T-cell (primary cell): ENCODE data around the gene IL36B. TPM values are rescaled to one million over a fixed set of nuclear protein-coding genes. Genes with fewer than 3 reads are reported as not detected.
A peak's percentile ranks its signal among the peaks of the same experiment; 100 is the strongest.

ENCODE experiments used
- ATAC-seq, 4 experiments: fragments of 200-7000 bp in 3 of 4; fragments of 150-1000 bp in 1 of 4; cut with Tn5 transposase; replicated peaks in 1 of 4; 1 replicate in 3 of 4; 2 replicates in 1 of 4; pipeline ENCODE4 v1.10.0; 2021; ENCODE audit warnings: moderate library complexity in 3 of 4, mild to moderate bottlenecking in 2 of 4, moderate number of reproducible peaks in 1 of 4
- CTCF ChIA-PET, 2 donors: fragments of 300-600 bp; sonication (Branson Sonifier 250); formaldehyde crosslinking; loops; one replicate each; lab custom pipeline; 2022; ENCODE audit warnings: antibody characterized with exemption in 2 of 2; lab: Charles Lee
- POLR2A ChIA-PET, 2 donors: fragments of 300-600 bp; sonication (Branson Sonifier 250); formaldehyde crosslinking; loops; one replicate each; lab custom pipeline; 2022; ENCODE audit warnings: antibody characterized with exemption in 2 of 2; lab: Charles Lee
- DNase-seq, 35 experiments: peaks; one replicate each; pipeline versions ENCODE4 v3.0.0 to v3.0.0-alpha.2; 2013 to 2023
- H3K27ac ChIP-seq: one replicate; pipeline ENCODE4 v1.5.1; 2013; ENCODE audit warnings: low read length
- H3K27me3 ChIP-seq, 2 experiments: replicated peaks in 1 of 2; 1 replicate in 1 of 2; 2 replicates in 1 of 2; pipeline versions ENCODE4 v1.6.1 to v1.7.0; 2013; ENCODE audit warnings: low read length in 1 of 2, mixed read lengths in 1 of 2; ENCODE audit not compliant: control insufficient read depth in 2 of 2, insufficient read depth in 2 of 2; ENCODE audit errors: extremely low read depth in 1 of 2
- H3K36me3 ChIP-seq, 2 donors: 1 replicate in 1 of 2; 2 replicates in 1 of 2; pipeline versions ENCODE4 v1.6.1 to v1.7.0; 2013; ENCODE audit warnings: low read length in 1 of 2; ENCODE audit not compliant: control insufficient read depth in 2 of 2, insufficient read depth in 1 of 2; ENCODE audit errors: extremely low read depth in 1 of 2
- H3K4me1 ChIP-seq, 2 experiments: 1 replicate in 1 of 2; 2 replicates in 1 of 2; pipeline versions ENCODE4 v1.6.1 to v1.7.0; 2013; ENCODE audit warnings: low read length in 2 of 2, mixed read lengths in 1 of 2; ENCODE audit not compliant: insufficient read depth in 2 of 2, control insufficient read depth in 1 of 2; ENCODE audit errors: extremely low read depth in 1 of 2
- H3K4me3 ChIP-seq, 2 donors: 1 replicate in 1 of 2; 2 replicates in 1 of 2; pipeline versions ENCODE4 v1.5.1 to v1.7.0; 2013; ENCODE audit warnings: mild to moderate bottlenecking in 2 of 2, low read length in 1 of 2, moderate library complexity in 1 of 2; ENCODE audit not compliant: control insufficient read depth in 1 of 2; ENCODE audit errors: extremely low read depth in 1 of 2
- H3K9me3 ChIP-seq: 2 replicates; pipeline ENCODE4 v1.7.0; 2013
- H3K27ac Mint-ChIP-seq, 2 donors: one replicate each; pipeline ENCODE4 v1.8.0; 2020 to 2021; ENCODE audit warnings: mild to moderate bottlenecking in 2 of 2, mixed read lengths in 2 of 2
- H3K27me3 Mint-ChIP-seq, 2 donors: one replicate each; pipeline ENCODE4 v1.8.0; 2021 to 2022; ENCODE audit warnings: mixed read lengths in 2 of 2
- H3K36me3 Mint-ChIP-seq: one replicate; pipeline ENCODE4 v1.8.0; 2021; ENCODE audit warnings: mixed read lengths
- H3K4me1 Mint-ChIP-seq, 3 donors: one replicate each; pipeline ENCODE4 v1.8.0; 2020 to 2022; ENCODE audit warnings: mixed read lengths in 3 of 3, mild to moderate bottlenecking in 1 of 3
- H3K4me3 Mint-ChIP-seq, 3 donors: one replicate each; pipeline ENCODE4 v1.8.0; 2020 to 2022; ENCODE audit warnings: mild to moderate bottlenecking in 3 of 3, mixed read lengths in 3 of 3, moderate library complexity in 3 of 3
- H3K9me3 Mint-ChIP-seq, 3 donors: one replicate each; pipeline ENCODE4 v1.8.0; 2020 to 2022; ENCODE audit warnings: mixed read lengths in 3 of 3
- WGBS: methylation state at CpG from one replicate; pipeline ENCODE4 v1.1.5; 2013; ENCODE audit warnings: missing lambda C conversion rate; ENCODE audit not compliant: insufficient coverage; 5-methylcytosine and 5-hydroxymethylcytosine counted together
- total RNA-seq, 35 experiments: library from RNA in 6 of 35; stranded (reverse) in 6 of 35; fragments of 120-200 nt in 1 of 35; gene quantifications; one replicate each; pipeline versions ENCODE4 v1.2.1 to v1.2.4 and lab custom pipeline; 2013 to 2026

IL36B gene
- total RNA-seq, 5 donors from 2014 or later (not counting 1 experiment from before 2014, with no cell fraction given), result not detected

DNA sequence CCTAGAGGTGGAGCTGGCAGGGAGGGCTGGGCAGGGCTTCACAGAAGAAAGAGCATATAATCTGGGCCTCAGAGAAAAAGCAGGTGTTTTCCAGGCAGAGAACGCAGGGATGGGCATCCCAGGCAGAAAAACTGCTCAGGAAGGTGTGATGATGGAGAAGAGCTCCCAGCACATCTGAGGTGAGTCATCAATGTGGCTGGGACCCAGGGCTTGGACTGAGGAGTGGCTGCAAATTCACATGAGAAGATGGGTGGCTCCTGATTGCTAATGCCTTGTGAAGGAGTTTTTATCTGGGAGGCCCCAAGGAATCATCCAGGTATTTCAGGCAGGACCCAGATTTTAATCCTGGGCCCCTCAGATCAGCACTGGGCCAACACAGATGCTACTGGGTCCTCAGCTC, 25.3 kb upstream of the IL36B start:
- no peaks in the 10 kb centered on the region for H3K9me3 Mint-ChIP-seq

DNA sequence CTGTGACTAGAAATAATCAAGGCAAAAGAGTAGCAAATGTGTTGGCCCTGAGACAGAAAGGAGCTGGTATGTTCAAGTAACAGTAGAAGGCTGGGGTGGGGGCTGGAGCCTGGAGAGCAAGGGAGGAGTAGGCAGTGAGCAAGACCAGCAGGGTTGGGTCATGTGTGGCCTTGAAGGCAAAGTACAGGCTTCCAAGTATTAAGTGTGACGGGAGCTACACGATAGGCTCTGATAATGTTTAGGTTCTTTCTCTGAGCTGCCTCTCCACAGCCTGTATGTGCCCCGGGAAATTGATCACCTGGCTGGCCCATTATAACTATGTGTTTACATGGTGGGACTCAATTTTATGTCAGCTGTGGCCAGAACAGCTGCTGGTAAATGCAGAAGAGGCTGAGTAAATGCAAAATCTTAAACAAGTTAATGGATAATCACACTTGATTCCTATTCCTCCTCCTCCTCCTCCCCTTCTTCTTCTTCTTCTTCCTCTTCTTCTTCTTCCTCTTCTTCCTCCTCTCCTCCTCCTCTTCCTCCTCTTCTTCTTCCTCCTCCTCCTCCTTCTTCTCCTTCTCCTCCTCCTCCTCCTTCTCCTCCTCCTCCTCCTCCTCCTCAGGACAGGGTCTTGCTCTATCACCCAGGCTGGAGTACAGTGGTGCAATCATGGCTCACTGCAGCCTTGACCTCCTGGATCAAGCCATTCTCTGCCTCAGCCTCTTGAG, 24.4 kb upstream of the IL36B start:
- ATAC-seq (no peak), DNase-seq (no peak)
- CTCF ChIA-PET, result interaction anchor here in 1 of 2 donors (0.6 kb wide), 1 partner anchor 316 kb away, joined by 4 read pairs; no protein-coding TSS in a partner anchor
- Histone ChIP-seq H3K27me3 (peaks cover 0 to 9% of the 10 kb centered on the region in 2 experiments), H3K4me1 (peaks cover 10 to 18% of the 10 kb centered on the region in 2 experiments), H3K27ac (no peak overlapping the region), H3K36me3 (no peaks in the 10 kb centered on the region), H3K9me3 (no peaks in the 10 kb centered on the region), H3K4me3 (no peak overlapping the region)
- POLR2A ChIA-PET, result no interaction called here
- 100% methylated on average over 2 of the region's 3 CpGs for WGBS
- H3K4me1 Mint-ChIP-seq, result peaks cover 9 to 16% (median 11%) of the 10 kb centered on the region in 3 donors
- no peaks in the 10 kb centered on the region for H3K9me3 Mint-ChIP-seq
- H3K27me3 Mint-ChIP-seq, result peaks cover 0 to 2% of the 10 kb centered on the region in 2 donors
- H3K36me3 Mint-ChIP-seq, result no peaks in the 10 kb centered on the region
- H3K4me3 Mint-ChIP-seq, result no peak overlapping the region
- H3K27ac Mint-ChIP-seq, result no peak overlapping the region

More for the DNA sequence above, 25.3 kb upstream of the IL36B start:
- Histone ChIP-seq H3K27me3 (peaks cover 0 to 6% of the 10 kb centered on the region in 2 experiments), H3K4me3 (no peak overlapping the region), H3K27ac (no peak overlapping the region), H3K36me3 (no peaks in the 10 kb centered on the region), H3K9me3 (no peaks in the 10 kb centered on the region), H3K4me1 (peaks cover 10 to 18% of the 10 kb centered on the region in 2 experiments)
- CTCF ChIA-PET, result no interaction called here
- no peaks in the 10 kb centered on the region for H3K36me3 Mint-ChIP-seq
- H3K4me1 Mint-ChIP-seq, result peaks cover 9 to 16% (median 11%) of the 10 kb centered on the region in 3 donors
- H3K27me3 Mint-ChIP-seq, result peaks cover 0 to 2% of the 10 kb centered on the region in 2 donors
- H3K4me3 Mint-ChIP-seq, result no peak overlapping the region
- DNase-seq, result no peak
- WGBS, result 27% methylated on average over 1 of the region's 1 CpG
- ATAC-seq, result no peak
- POLR2A ChIA-PET, result no interaction called here
- H3K27ac Mint-ChIP-seq, result no peak overlapping the region

DNA sequence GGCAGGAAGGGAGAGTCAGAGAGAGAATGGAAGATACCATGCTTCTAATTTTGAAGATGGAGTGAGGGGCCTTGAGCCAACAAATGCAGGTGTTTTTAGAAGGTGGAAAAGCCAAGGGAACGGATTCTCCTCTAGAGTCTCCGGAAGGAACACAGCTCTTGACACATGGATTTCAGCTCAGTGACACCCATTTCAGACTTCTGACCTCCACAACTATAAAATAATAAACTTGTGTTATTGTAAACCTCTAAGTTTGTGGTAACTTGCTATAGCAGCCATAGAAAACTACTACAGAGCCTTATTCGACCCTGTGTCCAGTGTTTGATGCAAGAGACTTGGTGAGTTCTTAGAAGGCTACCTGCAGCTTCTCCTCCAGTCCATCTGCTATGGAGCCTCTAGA, 22.9 kb upstream of the IL36B start:
- Histone ChIP-seq H3K4me3 (no peak overlapping the region), H3K27me3 (peaks cover 0 to 11% of the 10 kb centered on the region in 2 experiments), H3K9me3 (no peaks in the 10 kb centered on the region), H3K36me3 (no peaks in the 10 kb centered on the region), H3K4me1 (peaks cover 10 to 18% of the 10 kb centered on the region in 2 experiments), H3K27ac (no peak overlapping the region)
- H3K4me3 Mint-ChIP-seq, result no peak overlapping the region
- H3K27me3 Mint-ChIP-seq, result no peaks in the 10 kb centered on the region
- POLR2A ChIA-PET, result no interaction called here
- DNase-seq (no peak), ATAC-seq (no peak)
- CTCF ChIA-PET, result interaction anchor here in 1 of 2 donors (0.5 kb wide), 1 partner anchor 27 kb away, joined by 3 read pairs; no protein-coding TSS in a partner anchor
- WGBS, result no CpG with 5 or more reads among the region's 3 CpGs
- H3K27ac Mint-ChIP-seq, result no peak overlapping the region
- H3K36me3 Mint-ChIP-seq, result no peaks in the 10 kb centered on the region
- peaks cover 9 to 16% (median 11%) of the 10 kb centered on the region in 3 donors for H3K4me1 Mint-ChIP-seq
- no peaks in the 10 kb centered on the region for H3K9me3 Mint-ChIP-seq

GRCh38 chr2:113075030-113075429, 22.4 kb upstream of the IL36B start:
- peak; percentile 48 to 79 (median 66) for ATAC-seq
- CTCF ChIA-PET, result interaction anchor here in 1 of 2 donors (0.5 kb wide), 1 partner anchor 27 kb away, joined by 3 read pairs; no protein-coding TSS in a partner anchor

GRCh38 chr2:113073325-113073834, 20.7 kb upstream of the IL36B start:
- Histone ChIP-seq H3K9me3 (no peaks in the 10 kb centered on the region), H3K4me1 (peaks cover 10 to 14% of the 10 kb centered on the region in 2 experiments), H3K27me3 (peaks cover 0 to 8% of the 10 kb centered on the region in 2 experiments), H3K36me3 (no peaks in the 10 kb centered on the region), H3K4me3 (no peak overlapping the region), H3K27ac (no peak overlapping the region)
- CTCF ChIA-PET, result no interaction called here
- no peaks in the 10 kb centered on the region for H3K36me3 Mint-ChIP-seq
- H3K4me3 Mint-ChIP-seq, result no peak overlapping the region
- no peak for DNase-seq
- WGBS, result 71% methylated on average over 1 of the region's 3 CpGs
- H3K9me3 Mint-ChIP-seq, result no peaks in the 10 kb centered on the region
- no peak overlapping the region for H3K27ac Mint-ChIP-seq
- POLR2A ChIA-PET, result no interaction called here
- no peak for ATAC-seq
- peaks cover 9 to 16% (median 9%) of the 10 kb centered on the region in 3 donors for H3K4me1 Mint-ChIP-seq
- H3K27me3 Mint-ChIP-seq, result peaks cover 0 to 7% of the 10 kb centered on the region in 2 donors

More at GRCh38 chr2:113075030-113075429, 22.4 kb upstream of the IL36B start:
- H3K27ac ChIP-seq, result no peak overlapping the region
- no peak overlapping the region for H3K4me3 ChIP-seq
- peak in 3 of 35 experiments; percentile 11 to 36 (median 12) for DNase-seq
- peaks cover 0 to 10% of the 10 kb centered on the region in 2 experiments for H3K27me3 ChIP-seq
- no peaks in the 10 kb centered on the region for H3K9me3 Mint-ChIP-seq
- peaks cover 10 to 14% of the 10 kb centered on the region in 2 experiments for H3K4me1 ChIP-seq
- peaks cover 9 to 16% (median 11%) of the 10 kb centered on the region in 3 donors for H3K4me1 Mint-ChIP-seq
- H3K36me3 ChIP-seq, result no peaks in the 10 kb centered on the region
- H3K27ac Mint-ChIP-seq, result peak overlapping the region; percentile 8 to 46
- no peak overlapping the region for H3K4me3 Mint-ChIP-seq
- H3K27me3 Mint-ChIP-seq, result no peaks in the 10 kb centered on the region
- no peaks in the 10 kb centered on the region for H3K36me3 Mint-ChIP-seq
- 19% methylated on average over 3 of the region's 5 CpGs for WGBS
- POLR2A ChIA-PET, result no interaction called here
- H3K9me3 ChIP-seq, result no peaks in the 10 kb centered on the region

DNA sequence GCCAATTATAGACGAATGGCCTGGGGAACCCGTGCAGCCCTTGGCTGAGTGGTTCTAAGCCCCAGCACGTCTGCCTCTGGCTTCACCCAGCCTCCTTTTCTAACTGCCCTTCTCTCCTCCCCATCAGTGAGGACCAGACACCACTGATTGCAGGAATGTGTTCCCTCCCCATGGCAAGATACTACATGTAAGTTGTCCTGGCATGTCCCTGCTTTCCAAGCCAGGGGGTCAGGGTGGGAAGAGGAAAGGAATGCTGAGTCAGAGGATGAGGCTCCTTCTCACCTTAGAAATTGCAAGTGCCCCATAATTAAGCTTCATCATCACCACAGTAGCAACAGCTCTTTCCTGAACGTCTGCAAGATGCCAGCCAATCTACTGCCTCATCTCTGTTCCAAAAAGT, 19.9 kb upstream of the IL36B start:
- H3K27ac ChIP-seq, result no peak overlapping the region
- Mint-ChIP-seq H3K27ac (no peak overlapping the region), H3K9me3 (peaks cover 0 to under 1% (median 0%) of the 10 kb centered on the region in 3 donors), H3K27me3 (peaks cover 0 to 7% of the 10 kb centered on the region in 2 donors), H3K4me1 (peaks cover 9 to 16% (median 9%) of the 10 kb centered on the region in 3 donors), H3K4me3 (no peak overlapping the region), H3K36me3 (no peaks in the 10 kb centered on the region)
- H3K4me3 ChIP-seq, result no peak overlapping the region
- POLR2A ChIA-PET, result no interaction called here
- peaks cover 10 to 14% of the 10 kb centered on the region in 2 experiments for H3K4me1 ChIP-seq
- WGBS, result no CpG with 5 or more reads among the region's 4 CpGs
- no peak for ATAC-seq
- DNase-seq, result no peak
- no peaks in the 10 kb centered on the region for H3K36me3 ChIP-seq
- no peaks in the 10 kb centered on the region for H3K9me3 ChIP-seq
- CTCF ChIA-PET, result no interaction called here
- peaks cover 0 to 8% of the 10 kb centered on the region in 2 experiments for H3K27me3 ChIP-seq
